ENCODE data around the gene CCZ1.
"Not testable (repeated sequence)": the region's sequence is repeated elsewhere in the genome, so short reads cannot be mapped to it uniquely, and the experiment has no call there.

The CCZ1 gene

DNA sequence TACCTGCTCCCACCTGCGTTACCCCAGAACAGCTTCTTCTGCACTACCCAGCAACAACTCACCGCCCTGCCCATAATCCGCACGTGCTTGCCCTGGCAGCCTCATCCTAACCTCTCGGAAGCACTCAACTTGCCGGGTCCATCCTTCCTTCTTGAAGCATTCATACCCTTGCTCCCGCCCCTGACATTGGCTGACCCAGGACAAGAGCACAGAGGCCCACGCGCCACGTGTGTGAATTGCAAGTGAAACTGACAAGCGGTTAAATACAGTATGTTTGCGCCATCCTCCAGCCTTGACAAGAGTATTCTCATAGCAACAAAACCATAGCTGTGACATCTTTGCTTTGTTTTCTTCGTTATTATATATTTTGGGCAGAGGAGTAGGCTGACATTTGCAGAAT, 28.8 kb upstream of the CCZ1 start:
- Histone ChIP-seq H3K36me3 (ENCODE audit: control insufficient read depth in 1 of 2, insufficient read depth in 2 of 2, low read length in 2 of 2) (no peaks in the 10 kb centered on the region), H3K27me3 (ENCODE audit: control insufficient read depth in 1 of 2, insufficient read depth in 2 of 2, low read length in 2 of 2) (no peaks in the 10 kb centered on the region), H3K27ac (ENCODE audit: low read depth, low read length) (no peak overlapping the region), H3K9ac (ENCODE audit: low read depth in 1 of 2, low read length in 2 of 2) (no peak overlapping the region), H3K4me3 (ENCODE audit: low read depth in 1 of 2, low read length in 2 of 2) (no peak overlapping the region), H3K4me1 (ENCODE audit: control insufficient read depth in 1 of 2, insufficient read depth in 2 of 2, low read length in 2 of 2) (no peaks in the 10 kb centered on the region), H3K9me3 (ENCODE audit: control insufficient read depth in 1 of 2, low read length in 2 of 2) (no peaks in the 10 kb centered on the region)

DNA sequence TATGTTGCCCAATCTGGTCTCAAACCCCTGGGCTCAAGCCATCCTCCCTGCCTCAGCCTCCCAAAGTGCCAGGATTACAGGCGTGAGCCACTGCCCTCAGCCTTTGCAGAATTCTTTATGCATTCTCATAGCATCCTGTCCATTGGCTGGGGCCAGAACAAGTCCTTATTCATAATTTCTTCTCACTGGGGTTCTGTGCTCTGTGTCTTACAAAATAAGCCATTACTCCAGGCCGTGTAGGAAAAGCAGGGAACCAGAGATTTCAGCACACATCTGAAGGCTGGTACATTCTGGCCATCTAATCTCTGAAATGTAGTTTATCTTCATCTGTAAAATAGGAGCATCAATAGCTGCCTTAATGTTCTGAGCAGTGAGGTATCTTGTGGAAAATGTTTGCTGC, 28.2 kb upstream of the CCZ1 start:
- no peaks in the 10 kb centered on the region for H3K36me3 ChIP-seq (ENCODE audit: control insufficient read depth in 1 of 2, insufficient read depth in 2 of 2, low read length in 2 of 2)
- no peak overlapping the region for H3K27ac ChIP-seq (ENCODE audit: low read depth, low read length)
- no peak overlapping the region for H3K4me3 ChIP-seq (ENCODE audit: low read depth in 1 of 2, low read length in 2 of 2)
- no peak overlapping the region for H3K9ac ChIP-seq (ENCODE audit: low read depth in 1 of 2, low read length in 2 of 2)
- H3K27me3 ChIP-seq (ENCODE audit: control insufficient read depth in 1 of 2, insufficient read depth in 2 of 2, low read length in 2 of 2): no peaks in the 10 kb centered on the region
- H3K4me1 ChIP-seq (ENCODE audit: control insufficient read depth in 1 of 2, insufficient read depth in 2 of 2, low read length in 2 of 2): no peaks in the 10 kb centered on the region
- no peaks in the 10 kb centered on the region for H3K9me3 ChIP-seq (ENCODE audit: control insufficient read depth in 1 of 2, low read length in 2 of 2)

DNA sequence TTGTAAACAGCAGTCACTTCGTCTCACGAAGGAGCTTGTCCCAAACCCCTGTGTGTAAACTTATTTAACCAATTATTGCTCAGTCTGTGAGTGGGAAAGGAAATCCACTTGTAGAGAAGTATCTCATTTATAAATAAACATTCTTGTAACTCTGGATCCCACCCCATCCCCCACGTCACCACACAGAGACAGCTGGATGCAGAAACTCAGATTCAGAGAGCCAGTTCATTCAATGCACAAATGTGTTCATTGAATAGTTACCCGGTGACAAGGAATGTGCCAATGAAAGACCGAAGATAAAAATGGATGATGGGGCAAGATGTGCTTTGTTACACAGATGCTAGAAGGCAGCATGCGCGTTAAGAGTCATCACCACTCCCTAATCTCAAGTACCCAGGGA, 26.2 kb upstream of the CCZ1 start:
- no peak overlapping the region for H3K27ac ChIP-seq (ENCODE audit: low read depth, low read length)
- no peak overlapping the region for H3K9ac ChIP-seq (ENCODE audit: low read depth in 1 of 2, low read length in 2 of 2)
- no peaks in the 10 kb centered on the region for H3K9me3 ChIP-seq (ENCODE audit: control insufficient read depth in 1 of 2, low read length in 2 of 2)
- H3K27me3 ChIP-seq (ENCODE audit: control insufficient read depth in 1 of 2, insufficient read depth in 2 of 2, low read length in 2 of 2): no peaks in the 10 kb centered on the region
- no peaks in the 10 kb centered on the region for H3K36me3 ChIP-seq (ENCODE audit: control insufficient read depth in 1 of 2, insufficient read depth in 2 of 2, low read length in 2 of 2)
- H3K4me1 ChIP-seq (ENCODE audit: control insufficient read depth in 1 of 2, insufficient read depth in 2 of 2, low read length in 2 of 2): no peaks in the 10 kb centered on the region
- H3K4me3 ChIP-seq (ENCODE audit: low read depth in 1 of 2, low read length in 2 of 2): no peak overlapping the region

DNA sequence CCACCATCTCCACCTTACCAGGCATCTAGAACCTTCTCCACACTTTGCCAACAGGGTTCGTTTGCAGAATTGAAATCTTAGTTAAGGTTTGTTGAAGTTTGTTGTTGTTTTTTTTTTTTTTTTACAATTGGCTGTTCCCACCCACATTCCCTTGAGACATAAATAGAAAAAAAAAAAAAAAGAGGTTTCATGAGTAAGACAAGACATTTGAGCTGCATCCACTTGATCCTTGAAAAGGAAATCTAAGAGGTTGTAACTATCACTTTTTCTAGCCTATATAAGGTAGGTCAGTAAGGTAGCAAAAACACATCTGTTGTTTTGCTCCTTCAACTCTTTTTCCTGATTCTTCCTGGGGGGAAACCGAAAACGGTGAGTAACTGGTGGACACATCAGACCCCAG, 18.9 kb upstream of the CCZ1 start:
- not testable (repeated sequence) for H3K4me1 ChIP-seq (ENCODE audit: control insufficient read depth in 1 of 2, insufficient read depth in 2 of 2, low read length in 2 of 2)

DNA sequence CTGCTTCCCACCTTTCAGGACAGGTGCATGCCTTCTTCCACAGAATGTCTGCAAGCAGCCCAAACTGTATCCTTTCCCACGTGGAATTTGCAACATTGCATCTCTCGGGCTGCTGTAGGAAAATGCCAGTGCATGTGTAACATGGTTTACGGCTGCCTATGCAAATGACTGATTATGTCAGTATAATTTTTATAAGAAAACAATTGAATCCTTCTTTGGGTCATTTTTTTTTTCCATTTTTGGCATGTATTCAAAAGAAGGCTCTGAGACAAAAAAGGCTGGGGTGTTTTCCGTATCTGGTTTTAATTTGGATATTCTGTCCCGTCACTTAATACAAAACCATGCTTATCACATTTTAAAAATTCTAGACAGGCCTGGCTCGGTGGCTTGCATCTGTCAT, 18.4 kb upstream of the CCZ1 start:
- not testable (repeated sequence) for H3K4me1 ChIP-seq (ENCODE audit: control insufficient read depth in 1 of 2, insufficient read depth in 2 of 2, low read length in 2 of 2); H3K4me3 ChIP-seq (ENCODE audit: low read depth in 1 of 2, low read length in 2 of 2); H3K9ac ChIP-seq (ENCODE audit: low read depth in 1 of 2, low read length in 2 of 2); H3K27ac ChIP-seq (ENCODE audit: low read depth, low read length); H3K9me3 ChIP-seq (ENCODE audit: control insufficient read depth in 1 of 2, low read length in 2 of 2); H3K27me3 ChIP-seq (ENCODE audit: control insufficient read depth in 1 of 2, insufficient read depth in 2 of 2, low read length in 2 of 2); H3K36me3 ChIP-seq (ENCODE audit: control insufficient read depth in 1 of 2, insufficient read depth in 2 of 2, low read length in 2 of 2)

More for the DNA sequence above, 18.9 kb upstream of the CCZ1 start:
- H3K9me3 ChIP-seq (ENCODE audit: control insufficient read depth in 1 of 2, low read length in 2 of 2); H3K36me3 ChIP-seq (ENCODE audit: control insufficient read depth in 1 of 2, insufficient read depth in 2 of 2, low read length in 2 of 2); H3K9ac ChIP-seq (ENCODE audit: low read depth in 1 of 2, low read length in 2 of 2); H3K27me3 ChIP-seq (ENCODE audit: control insufficient read depth in 1 of 2, insufficient read depth in 2 of 2, low read length in 2 of 2); H3K4me3 ChIP-seq (ENCODE audit: low read depth in 1 of 2, low read length in 2 of 2); H3K27ac ChIP-seq (ENCODE audit: low read depth, low read length): not testable (repeated sequence)

DNA sequence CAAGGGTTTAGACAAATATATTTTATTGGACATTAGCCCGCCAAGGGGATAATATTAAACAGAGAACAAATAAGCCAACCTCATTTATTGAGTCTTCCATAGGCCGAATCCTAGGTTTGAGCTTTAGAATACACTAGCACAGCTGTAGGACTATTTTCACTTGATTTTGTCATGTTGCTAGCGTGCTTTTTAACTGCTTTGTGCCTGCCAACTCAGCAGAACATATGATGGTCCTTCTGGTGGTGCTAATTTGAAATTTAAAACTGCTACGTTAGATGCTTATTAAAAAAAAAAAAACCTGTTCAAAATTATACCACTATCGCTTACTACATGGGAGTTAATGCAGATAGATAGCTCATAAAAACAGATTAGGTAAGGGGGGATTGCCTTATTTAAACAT, 14.1 kb upstream of the CCZ1 start:
- not testable (repeated sequence) for H3K27ac ChIP-seq (ENCODE audit: low read depth, low read length); H3K4me3 ChIP-seq (ENCODE audit: low read depth in 1 of 2, low read length in 2 of 2); H3K9me3 ChIP-seq (ENCODE audit: control insufficient read depth in 1 of 2, low read length in 2 of 2); H3K36me3 ChIP-seq (ENCODE audit: control insufficient read depth in 1 of 2, insufficient read depth in 2 of 2, low read length in 2 of 2); H3K4me1 ChIP-seq (ENCODE audit: control insufficient read depth in 1 of 2, insufficient read depth in 2 of 2, low read length in 2 of 2); H3K9ac ChIP-seq (ENCODE audit: low read depth in 1 of 2, low read length in 2 of 2); H3K27me3 ChIP-seq (ENCODE audit: control insufficient read depth in 1 of 2, insufficient read depth in 2 of 2, low read length in 2 of 2)

DNA sequence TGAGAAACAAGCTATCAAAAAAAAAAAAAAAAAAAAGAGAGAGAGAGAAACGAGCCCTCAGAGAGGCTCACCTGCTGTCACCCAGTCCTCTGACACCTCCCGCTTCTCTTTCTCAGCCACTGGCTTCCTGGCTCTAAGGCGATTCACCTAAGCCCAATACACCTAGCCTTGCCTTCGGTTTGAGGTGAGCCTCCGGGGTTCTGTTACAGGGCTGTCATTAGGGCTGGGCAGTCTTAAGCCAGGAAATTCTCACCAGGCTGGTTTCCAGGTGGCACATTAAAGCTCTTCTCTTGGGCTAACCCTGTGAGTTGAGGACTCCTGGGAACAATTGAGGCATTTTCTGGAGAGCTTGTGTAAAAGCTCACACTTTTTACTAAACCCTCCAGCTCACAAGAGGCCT, 10.5 kb upstream of the CCZ1 start:
- H3K27me3 ChIP-seq (ENCODE audit: control insufficient read depth in 1 of 2, insufficient read depth in 2 of 2, low read length in 2 of 2); H3K27ac ChIP-seq (ENCODE audit: low read depth, low read length); H3K36me3 ChIP-seq (ENCODE audit: control insufficient read depth in 1 of 2, insufficient read depth in 2 of 2, low read length in 2 of 2); H3K9ac ChIP-seq (ENCODE audit: low read depth in 1 of 2, low read length in 2 of 2); H3K4me3 ChIP-seq (ENCODE audit: low read depth in 1 of 2, low read length in 2 of 2); H3K9me3 ChIP-seq (ENCODE audit: control insufficient read depth in 1 of 2, low read length in 2 of 2); H3K4me1 ChIP-seq (ENCODE audit: control insufficient read depth in 1 of 2, insufficient read depth in 2 of 2, low read length in 2 of 2): not testable (repeated sequence)

DNA sequence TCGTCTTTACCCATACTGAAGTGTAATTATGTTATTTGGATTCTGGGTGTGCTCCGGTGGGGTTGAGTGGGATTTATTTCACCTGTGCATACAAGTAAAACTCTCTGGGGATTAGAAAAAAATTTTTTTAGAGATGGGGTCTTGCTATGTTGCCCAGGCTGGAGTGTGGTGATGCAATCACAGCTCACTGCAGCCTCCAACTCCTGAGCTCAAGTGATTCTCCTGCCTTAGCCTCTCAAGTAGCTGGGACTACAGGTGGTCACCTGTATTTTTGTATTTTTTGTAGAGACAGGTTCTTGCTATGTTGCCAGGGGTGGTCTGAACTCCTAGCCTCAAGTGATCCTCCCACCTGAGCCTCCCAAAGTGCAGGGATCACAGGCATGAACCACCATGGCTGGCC, 8.3 kb upstream of the CCZ1 start:
- H3K4me3 ChIP-seq (ENCODE audit: low read depth in 1 of 2, low read length in 2 of 2); H3K9me3 ChIP-seq (ENCODE audit: control insufficient read depth in 1 of 2, low read length in 2 of 2); H3K36me3 ChIP-seq (ENCODE audit: control insufficient read depth in 1 of 2, insufficient read depth in 2 of 2, low read length in 2 of 2); H3K27me3 ChIP-seq (ENCODE audit: control insufficient read depth in 1 of 2, insufficient read depth in 2 of 2, low read length in 2 of 2); H3K4me1 ChIP-seq (ENCODE audit: control insufficient read depth in 1 of 2, insufficient read depth in 2 of 2, low read length in 2 of 2); H3K9ac ChIP-seq (ENCODE audit: low read depth in 1 of 2, low read length in 2 of 2); H3K27ac ChIP-seq (ENCODE audit: low read depth, low read length): not testable (repeated sequence)

DNA sequence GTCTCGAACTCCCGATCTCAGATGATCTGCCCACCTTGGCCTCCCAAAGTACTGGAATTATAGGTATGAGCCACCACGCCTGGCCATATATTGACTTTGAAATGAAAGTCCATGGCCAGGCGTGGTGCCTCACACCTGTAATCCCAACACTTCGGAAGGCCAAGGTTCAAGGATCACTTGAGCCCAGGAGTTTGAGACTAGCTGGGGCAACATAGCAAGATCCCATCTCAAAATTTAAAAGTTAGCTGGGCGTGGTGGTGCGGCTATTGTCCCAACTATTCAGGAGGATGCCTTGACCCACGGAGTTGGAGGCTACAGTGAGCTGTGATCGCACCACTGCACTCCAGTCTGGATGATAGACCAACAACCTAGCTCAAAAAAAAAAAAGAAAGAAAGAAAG, 6.0 kb upstream of the CCZ1 start:
- H3K9ac ChIP-seq (ENCODE audit: low read depth in 1 of 2, low read length in 2 of 2): no peak overlapping the region

DNA sequence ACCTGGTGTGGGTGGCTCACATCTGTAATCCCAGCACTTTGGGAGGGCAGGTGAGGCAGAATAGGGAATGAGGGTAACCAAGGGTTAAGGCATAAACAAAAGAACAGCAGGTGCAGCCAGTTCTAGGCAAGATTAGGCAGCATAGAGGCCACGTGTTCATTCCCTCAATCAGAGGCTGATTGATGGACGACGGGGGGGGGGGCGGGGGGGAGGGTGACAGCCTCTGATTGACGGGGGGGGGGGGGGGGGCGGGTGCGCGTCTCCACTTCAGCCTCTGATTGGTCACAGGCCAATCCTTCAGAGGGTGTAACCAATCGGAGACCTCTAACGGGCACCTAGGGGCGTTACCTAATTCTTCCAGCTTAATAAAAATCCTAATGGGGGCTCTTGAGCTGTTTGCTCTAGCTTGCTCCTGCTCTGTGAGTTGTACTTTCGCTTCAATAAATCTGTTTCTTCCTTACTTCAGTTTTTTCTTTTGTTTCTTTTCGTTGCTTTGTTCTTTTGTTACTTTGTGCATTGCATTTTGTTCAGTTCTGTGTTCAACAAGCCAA, 1.1 kb upstream of the CCZ1 start:
- not testable (repeated sequence) for H3K9me3 ChIP-seq (ENCODE audit: control insufficient read depth in 1 of 2, low read length in 2 of 2); H3K36me3 ChIP-seq (ENCODE audit: control insufficient read depth in 1 of 2, insufficient read depth in 2 of 2, low read length in 2 of 2); H3K4me1 ChIP-seq (ENCODE audit: control insufficient read depth in 1 of 2, insufficient read depth in 2 of 2, low read length in 2 of 2); H3K9ac ChIP-seq (ENCODE audit: low read depth in 1 of 2, low read length in 2 of 2); H3K27me3 ChIP-seq (ENCODE audit: control insufficient read depth in 1 of 2, insufficient read depth in 2 of 2, low read length in 2 of 2); H3K27ac ChIP-seq (ENCODE audit: low read depth, low read length)
- H3K4me3 ChIP-seq (ENCODE audit: low read depth in 1 of 2, low read length in 2 of 2): peak overlapping the region in 1 of 2 donors; percentile 54

More for the DNA sequence above, 6.0 kb upstream of the CCZ1 start:
- no peaks in the 10 kb centered on the region for H3K36me3 ChIP-seq (ENCODE audit: control insufficient read depth in 1 of 2, insufficient read depth in 2 of 2, low read length in 2 of 2)
- H3K27ac ChIP-seq (ENCODE audit: low read depth, low read length): no peak overlapping the region
- no peak overlapping the region for H3K4me3 ChIP-seq (ENCODE audit: low read depth in 1 of 2, low read length in 2 of 2)
- H3K9me3 ChIP-seq (ENCODE audit: control insufficient read depth in 1 of 2, low read length in 2 of 2): no peaks in the 10 kb centered on the region
- H3K4me1 ChIP-seq (ENCODE audit: control insufficient read depth in 1 of 2, insufficient read depth in 2 of 2, low read length in 2 of 2): no peaks in the 10 kb centered on the region
- H3K27me3 ChIP-seq (ENCODE audit: control insufficient read depth in 1 of 2, insufficient read depth in 2 of 2, low read length in 2 of 2): no peaks in the 10 kb centered on the region

DNA sequence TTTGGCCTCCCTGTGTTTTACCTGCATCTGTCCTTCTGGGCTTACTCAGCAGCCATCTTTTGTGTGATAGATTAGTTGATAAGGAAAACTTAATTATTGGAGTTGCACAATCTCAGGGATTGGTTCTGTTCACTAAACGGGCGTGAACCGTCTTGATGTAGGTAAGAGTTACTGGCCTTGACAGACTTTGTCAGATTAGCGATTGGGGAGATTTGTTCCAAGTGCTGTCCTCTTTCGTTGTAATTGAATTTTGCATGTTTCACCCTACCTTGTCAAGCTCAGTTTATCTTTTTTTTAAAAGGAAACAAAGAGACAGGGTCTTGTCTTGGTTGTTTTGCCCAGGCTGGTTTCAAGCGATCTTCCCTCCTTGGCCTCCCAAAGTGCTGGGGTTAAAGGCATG, 4.5 kb downstream of the CCZ1 start:
- not testable (repeated sequence) for H3K4me1 ChIP-seq (ENCODE audit: control insufficient read depth in 1 of 2, insufficient read depth in 2 of 2, low read length in 2 of 2); H3K9ac ChIP-seq (ENCODE audit: low read depth in 1 of 2, low read length in 2 of 2); H3K27ac ChIP-seq (ENCODE audit: low read depth, low read length); H3K9me3 ChIP-seq (ENCODE audit: control insufficient read depth in 1 of 2, low read length in 2 of 2); H3K27me3 ChIP-seq (ENCODE audit: control insufficient read depth in 1 of 2, insufficient read depth in 2 of 2, low read length in 2 of 2); H3K4me3 ChIP-seq (ENCODE audit: low read depth in 1 of 2, low read length in 2 of 2)
- peaks cover 0 to 12% of the 10 kb centered on the region in 2 donors for H3K36me3 ChIP-seq (ENCODE audit: control insufficient read depth in 1 of 2, insufficient read depth in 2 of 2, low read length in 2 of 2)

All from duodenal mucosa (tissue), 2 donors.